ENCODE results near the gene RNASEH2A. TPM values are rescaled to one million over a fixed set of nuclear protein-coding genes. Genes with fewer than 3 reads are reported as not detected.

Gene RNASEH2A
- total and polyA plus RNA-seq, 2 of the 13 experiments (the other 11 are each of a cell fraction or from before 2014, with no cell fraction given) = 25.1 to 35.8 TPM

DNA sequence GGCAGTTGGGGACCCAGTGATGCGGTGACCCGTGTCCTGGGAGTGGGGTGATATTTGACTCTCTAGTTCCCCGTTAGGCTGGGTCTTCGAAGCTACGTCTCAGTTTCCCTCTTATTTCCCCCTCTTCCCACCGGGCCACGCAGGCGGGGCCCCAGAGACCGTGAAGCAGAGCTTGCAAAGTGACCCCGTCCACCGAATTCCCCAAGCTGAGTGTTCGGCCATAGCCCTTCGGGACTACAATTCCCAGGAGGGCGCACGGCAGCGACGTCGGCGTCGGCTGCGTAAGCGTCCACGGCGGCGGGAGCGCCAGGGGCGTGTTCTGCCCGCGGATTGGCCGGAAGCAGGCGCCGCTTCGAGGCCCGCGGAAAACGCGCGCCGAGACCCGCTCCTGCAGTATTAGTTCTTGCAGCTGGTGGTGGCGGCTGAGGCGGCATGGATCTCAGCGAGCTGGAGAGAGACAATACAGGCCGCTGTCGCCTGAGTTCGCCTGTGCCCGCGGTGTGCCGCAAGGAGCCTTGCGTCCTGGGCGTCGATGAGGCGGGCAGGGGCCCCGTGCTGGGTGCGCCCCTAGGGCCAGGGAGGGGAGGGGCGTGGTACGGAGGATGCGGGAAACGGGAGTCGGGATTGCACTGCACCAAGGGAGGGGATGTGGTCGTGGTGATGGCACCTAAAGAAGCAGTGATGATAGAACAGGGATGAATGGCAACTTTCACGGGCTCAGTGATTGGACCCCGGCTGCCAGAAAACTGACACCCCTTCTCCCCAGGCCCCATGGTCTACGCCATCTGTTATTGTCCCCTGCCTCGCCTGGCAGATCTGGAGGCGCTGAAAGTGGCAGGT is at the start of gene RNASEH2A (continued):
- TF ChIP-seq NFIC (IDR thresholded peaks at IDR 0.05; ENCODE audit: low read length) (no peak), MYPOP (CRISPR knock-in tag; IDR thresholded peaks at IDR 0.05) (0 out of 2 replicates have a peak, but pooled peaks have one; percentile 23), MYC (CRISPR knock-in tag; IDR thresholded peaks at IDR 0.05; ENCODE audit: borderline replicate concordance) (peak; percentile 69; the same call in 1 of the 2 replicates), ZNF574 (CRISPR knock-in tag; IDR thresholded peaks at IDR 0.05) (peak; percentile 93), ZNF770 (CRISPR knock-in tag; IDR thresholded peaks at IDR 0.05) (no peak), SIN3A (IDR thresholded peaks at IDR 0.05; ENCODE audit: borderline replicate concordance, low read depth, low read length) (peak; percentile 82; the same call in 1 of the 2 replicates), ELF1 (CRISPR knock-in tag; IDR thresholded peaks at IDR 0.05) (peak; percentile 83), NFE2 (CRISPR knock-in tag; IDR thresholded peaks at IDR 0.05) (no peak), HNRNPK (IDR thresholded peaks at IDR 0.05; ENCODE audit: low read depth, low read length, poor library complexity, severe bottlenecking) (peak; percentile 70), MBNL3 (CRISPR knock-in tag; conservative IDR thresholded peaks at IDR 0.05) (no peak), ZNF589 (CRISPR knock-in tag; conservative IDR thresholded peaks at IDR 0.05) (peak; percentile 65; the same call in 1 of the 2 replicates), ZNF274 (CRISPR knock-in tag; IDR thresholded peaks at IDR 0.05) (peak; percentile 91), IRX3 (CRISPR knock-in tag; IDR thresholded peaks at IDR 0.05; ENCODE audit: borderline replicate concordance, low read depth) (peak; percentile 73; the same call in 1 of the 2 replicates), ZNF264 (CRISPR knock-in tag; IDR thresholded peaks at IDR 0.05) (no peak; the same call in 1 of the 2 replicates), ZNF382 (CRISPR knock-in tag; IDR thresholded peaks at IDR 0.05; ENCODE audit: borderline replicate concordance) (no peak), NBN (conservative IDR thresholded peaks at IDR 0.05) (no peak), TSC22D2 (CRISPR knock-in tag; IDR thresholded peaks at IDR 0.05; ENCODE audit: borderline replicate concordance) (peak; percentile 76; the same call in 1 of the 2 replicates), SSRP1 (CRISPR knock-in tag; IDR thresholded peaks at IDR 0.05) (no peak), ZNF616 (CRISPR knock-in tag; IDR thresholded peaks at IDR 0.05; ENCODE audit: low read depth) (no peak), HOXA7 (CRISPR knock-in tag; IDR thresholded peaks at IDR 0.05) (no peak)
- TF ChIP-seq, protein P1, sequence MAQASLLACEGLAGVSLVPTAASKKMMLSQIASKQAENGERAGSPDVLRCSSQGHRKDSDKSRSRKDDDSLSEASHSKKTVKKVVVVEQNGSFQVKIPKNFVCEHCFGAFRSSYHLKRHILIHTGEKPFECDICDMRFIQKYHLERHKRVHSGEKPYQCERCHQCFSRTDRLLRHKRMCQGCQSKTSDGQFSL (CRISPR knock-in tag; IDR thresholded peaks at IDR 0.05) = no peak
- TF ChIP-seq, protein P2, sequence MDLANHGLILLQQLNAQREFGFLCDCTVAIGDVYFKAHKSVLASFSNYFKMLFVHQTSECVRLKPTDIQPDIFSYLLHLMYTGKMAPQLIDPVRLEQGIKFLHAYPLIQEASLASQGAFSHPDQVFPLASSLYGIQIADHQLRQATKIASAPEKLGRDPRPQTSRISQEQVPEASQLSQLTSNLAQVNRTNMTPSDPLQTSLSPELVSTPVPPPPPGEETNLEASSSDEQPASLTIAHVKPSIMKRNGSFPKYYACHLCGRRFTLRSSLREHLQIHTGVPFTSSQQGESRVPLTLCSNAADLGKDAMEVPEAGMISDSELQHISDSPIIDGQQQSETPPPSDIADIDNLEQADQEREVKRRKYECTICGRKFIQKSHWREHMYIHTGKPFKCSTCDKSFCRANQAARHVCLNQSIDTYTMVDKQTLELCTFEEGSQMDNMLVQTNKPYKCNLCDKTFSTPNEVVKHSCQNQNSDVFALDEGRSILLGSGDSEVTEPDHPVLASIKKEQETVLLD (CRISPR knock-in tag; IDR thresholded peaks at IDR 0.05; ENCODE audit: low read depth) = peak; percentile 74; the same call in 1 of the 2 replicates
